ENCODE measurements around the gene OR52K2.

- TF ChIP-seq POLR2A (conservative IDR thresholded peaks at IDR 0.05) (no peak), E2F5 (CRISPR knock-in tag; IDR thresholded peaks at IDR 0.05) (no peak)
Measured at GRCh38 chr11:4433856-4434255, 15.2 kb upstream of the OR52K2 start.

All from K562 (cell line).